Fibroblast of villous mesenchyme (primary cell): ENCODE data around the gene SEMA6A. TPM values are rescaled to one million over a fixed set of nuclear protein-coding genes. Genes with fewer than 3 reads are reported as not detected.

ENCODE experiments used
- DNase-seq: peaks from one replicate; pipeline ENCODE4 v3.0.0-alpha.2; 2010; ENCODE audit warnings: low read depth
- H3K4me3 ChIP-seq: 2 replicates; pipeline ENCODE4 v1.5.1; 2011; ENCODE audit warnings: low read depth, mild to moderate bottlenecking, low read length
- CTCF ChIP-seq: IDR thresholded peaks from 2 replicates; pipeline ENCODE4 v1.5.1; 2012; ENCODE audit warnings: low read depth, mild to moderate bottlenecking, low read length; ENCODE audit not compliant: insufficient read depth
- total RNA-seq: library from RNA; depleted of rRNA; stranded (reverse); fragments of >200 nt; gene quantifications from 2 replicates; pipeline ENCODE4 v1.2.3, GENCODE V29; 2012

SEMA6A gene
- total RNA-seq, 1 donor, result 2.2 TPM

DNA sequence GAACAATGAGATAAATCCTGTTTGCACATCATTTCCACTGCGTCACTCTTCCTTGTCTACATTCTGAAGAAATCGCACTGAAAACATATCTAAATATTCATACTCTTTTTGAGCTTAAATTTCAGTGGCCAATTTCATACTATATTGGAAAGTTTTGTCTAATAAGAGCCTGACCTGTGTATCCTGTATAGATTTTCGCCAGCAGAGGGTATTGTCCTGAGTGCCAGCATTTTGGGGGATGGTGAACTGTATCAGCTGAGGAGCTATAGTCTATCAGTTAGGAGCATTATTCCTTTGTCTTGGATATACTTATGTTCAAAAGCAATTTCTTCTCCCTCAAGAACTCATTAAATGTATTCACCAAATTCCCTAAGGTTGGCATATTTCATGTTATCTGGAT, 102.3 kb downstream of the SEMA6A start:
- no peak for DNase-seq
- TF ChIP-seq CTCF, result no peak
- H3K4me3 ChIP-seq, result no peak overlapping the region

- TF ChIP-seq CTCF, result no peak
- DNase-seq, result no peak
- H3K4me3 ChIP-seq, result no peak overlapping the region
These were observed 105.0 kb downstream of the SEMA6A start for GRCh38 chr5:116469631-116470030.

DNA sequence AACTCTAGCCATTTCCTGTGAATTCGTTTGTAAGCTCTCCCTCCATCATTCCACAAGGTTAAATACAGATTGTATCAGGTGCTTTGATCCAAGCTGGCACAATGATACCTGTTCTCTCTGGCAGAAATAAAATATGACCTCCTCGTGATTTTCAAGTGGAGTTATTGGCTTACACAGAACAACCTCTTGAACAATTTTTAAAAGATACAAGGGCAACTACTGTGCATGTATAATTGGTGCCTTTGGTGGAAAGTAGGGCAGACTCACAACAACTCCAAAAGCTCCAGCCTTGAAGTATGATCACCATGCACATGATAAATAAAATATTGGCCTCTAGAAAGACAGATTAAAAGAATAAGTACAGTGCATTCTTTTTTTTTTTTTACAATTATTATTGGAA, 106.0 kb downstream of the SEMA6A start:
- no peak for TF ChIP-seq CTCF
- DNase-seq, result no peak
- H3K4me3 ChIP-seq, result no peak overlapping the region

GRCh38 chr5:116467465-116467843, 107.2 kb downstream of the SEMA6A start:
- no peak for DNase-seq
- H3K4me3 ChIP-seq, result no peak overlapping the region

GRCh38 chr5:116466727-116467464, 107.7 kb downstream of the SEMA6A start:
- H3K4me3 ChIP-seq, result no peak overlapping the region
- DNase-seq, result no peak
- no peak for TF ChIP-seq CTCF

More at GRCh38 chr5:116467465-116467843, 107.2 kb downstream of the SEMA6A start:
- no peak for TF ChIP-seq CTCF

DNA sequence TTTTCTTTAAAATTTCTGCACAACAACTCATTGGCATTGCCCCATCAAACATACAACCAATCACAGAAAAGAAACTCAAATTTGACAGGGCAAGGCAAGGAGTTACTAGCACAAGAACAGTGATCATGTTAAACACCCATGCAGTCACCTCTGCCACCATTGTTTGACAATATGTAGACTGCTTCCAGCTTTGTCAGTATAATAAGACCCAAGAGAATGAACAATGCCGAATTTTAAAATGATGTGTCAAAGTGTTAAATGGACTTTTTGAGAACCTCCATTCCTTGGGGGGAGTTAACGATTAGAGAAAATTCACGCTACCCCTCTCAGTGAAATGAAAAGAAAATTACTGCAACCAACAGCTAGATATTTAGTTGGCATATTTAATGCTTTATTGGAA, 109.2 kb downstream of the SEMA6A start:
- no peak for TF ChIP-seq CTCF
- H3K4me3 ChIP-seq, result no peak overlapping the region
- no peak for DNase-seq
